Activated gamma-delta T cell (primary cell): ENCODE measurements around the gene TCP1.
"Not testable (repeated sequence)": the region's sequence is repeated elsewhere in the genome, so short reads cannot be mapped to it uniquely, and the experiment has no call there.

Experiments
- DNase-seq: peaks from one replicate; lab custom pipeline; 2025; lab: John Stamatoyannopoulos, UW

The TCP1 gene

DNA sequence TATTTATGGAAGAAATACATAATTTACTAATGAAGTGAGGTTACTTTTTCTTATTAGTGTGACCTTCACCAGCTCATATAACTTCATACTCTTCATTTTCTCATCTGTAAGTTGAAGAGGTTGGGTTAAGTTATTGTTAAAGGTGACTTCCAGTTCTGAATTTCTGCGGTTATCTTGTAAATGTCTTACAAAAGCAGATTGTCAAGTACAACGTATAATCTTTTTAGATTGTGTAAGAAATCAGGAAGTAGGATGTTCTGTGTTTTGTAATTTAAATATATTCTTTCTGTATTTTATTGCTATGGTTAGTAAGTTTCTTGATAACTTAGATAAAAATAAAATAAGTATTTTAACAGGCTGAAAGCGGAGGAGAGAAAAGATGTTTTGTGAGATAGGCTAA is 50.1 kb downstream of the TCP1 start:
- DNase-seq: no peak

DNA sequence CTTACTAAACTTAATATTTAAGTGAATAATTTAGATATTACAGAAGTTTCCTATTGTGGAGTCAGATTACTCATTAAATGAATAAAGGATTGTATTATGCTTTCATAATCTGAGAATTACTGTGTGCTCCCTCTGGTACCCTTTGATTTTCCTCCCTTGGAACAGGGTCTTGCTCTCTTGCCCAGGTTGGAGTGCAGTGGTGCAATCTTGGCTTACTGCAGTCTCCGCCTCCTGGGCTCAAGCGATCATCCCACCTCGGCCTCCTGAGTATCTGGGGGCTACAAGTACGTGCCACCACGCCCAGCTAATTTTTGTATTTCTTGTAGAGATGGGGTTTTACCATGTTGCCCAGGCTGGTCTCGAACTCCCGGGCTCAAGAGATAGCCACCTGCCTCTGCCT is 52.5 kb downstream of the TCP1 start:
- DNase-seq: no peak

DNA sequence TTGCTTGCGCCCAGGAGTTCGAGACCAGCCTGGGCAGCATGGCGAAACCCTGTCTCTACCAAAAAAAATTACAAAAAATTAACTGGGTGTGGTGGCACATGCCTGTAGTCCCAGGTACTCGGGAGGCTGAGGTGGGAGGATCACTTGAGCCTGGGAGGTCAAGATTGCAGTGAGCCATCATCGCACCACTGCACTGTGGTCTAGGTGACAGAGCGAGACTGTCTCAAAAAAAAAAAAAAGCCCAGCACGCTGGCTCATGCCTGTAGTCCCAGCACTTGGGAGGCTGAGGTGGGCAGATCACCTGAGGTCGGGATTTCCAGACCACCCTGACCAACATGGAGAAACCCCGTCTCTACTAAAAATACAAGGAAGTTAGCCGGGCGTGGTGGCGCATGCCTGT is 56.0 kb downstream of the TCP1 start:
- DNase-seq: not testable (repeated sequence)

DNA sequence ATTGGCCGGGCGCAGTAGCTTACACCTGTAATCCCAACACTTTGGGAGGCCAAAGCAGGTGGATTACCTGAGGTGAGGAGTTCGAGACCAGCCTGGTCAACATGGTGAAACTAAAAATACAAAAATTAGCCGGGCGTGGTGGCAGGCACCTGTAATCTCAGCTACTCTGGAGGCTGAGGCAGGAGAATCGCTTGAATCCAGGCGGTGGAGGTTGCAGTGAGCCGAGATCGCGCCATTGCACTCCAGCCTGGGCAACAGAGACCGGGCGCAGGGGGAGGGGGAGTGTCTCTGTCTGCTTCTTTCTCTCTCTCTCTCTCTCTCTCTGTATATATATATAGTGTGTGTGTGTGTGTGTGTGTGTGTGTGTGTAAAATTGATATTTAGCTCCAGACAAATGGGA is 56.9 kb downstream of the TCP1 start:
- not testable (repeated sequence) for DNase-seq

DNA sequence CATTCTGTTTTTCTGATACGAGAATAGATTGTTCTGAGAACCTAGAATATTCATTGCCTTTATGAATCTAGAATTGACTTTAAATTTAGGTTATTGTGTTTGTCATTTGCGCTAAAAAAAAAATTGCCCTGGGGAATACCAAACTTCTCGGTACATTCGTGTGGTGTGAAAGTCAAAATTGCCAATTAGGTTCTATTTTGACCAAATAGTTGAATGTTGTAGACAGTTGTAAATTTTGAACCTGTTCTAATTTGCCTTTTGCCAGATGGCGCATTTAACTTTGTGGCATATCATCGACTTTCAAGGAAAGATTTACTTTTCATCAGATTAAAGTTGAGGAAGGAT is 59.1 kb downstream of the TCP1 start:
- DNase-seq: no peak

DNA sequence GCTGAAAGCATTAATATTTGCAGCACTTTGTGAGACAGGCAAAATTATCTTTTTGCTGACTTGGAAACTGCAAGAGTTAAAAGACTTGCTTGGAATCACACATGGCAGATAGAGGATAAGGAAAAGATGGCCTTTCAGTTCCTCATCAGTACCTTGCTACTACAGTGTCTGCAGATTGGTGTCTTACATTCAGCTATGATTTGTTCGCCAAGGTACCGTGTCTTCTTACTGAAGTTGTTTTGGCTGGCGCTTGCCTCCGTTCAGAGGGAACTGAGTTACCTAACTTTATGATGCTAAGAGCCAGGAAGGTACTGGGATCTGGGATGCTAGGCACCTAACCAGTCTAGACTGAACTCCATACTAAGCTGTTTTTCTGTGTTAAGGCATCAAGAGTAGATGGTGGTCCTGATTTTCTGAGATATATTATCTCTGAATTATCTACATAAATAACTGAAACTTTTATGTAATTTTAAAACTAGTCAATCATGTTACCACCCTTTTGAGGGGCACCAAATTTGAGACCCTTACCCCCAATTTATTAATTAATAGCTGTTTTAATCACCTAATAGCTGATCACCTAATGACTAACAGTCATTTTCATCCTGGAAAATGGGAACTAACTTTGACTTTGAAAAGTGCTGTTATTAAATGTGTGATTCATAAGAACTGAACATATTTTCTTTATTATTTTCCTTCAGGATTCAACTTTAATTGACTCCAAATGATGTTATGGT is 59.6 kb downstream of the TCP1 start:
- no peak for DNase-seq

DNA sequence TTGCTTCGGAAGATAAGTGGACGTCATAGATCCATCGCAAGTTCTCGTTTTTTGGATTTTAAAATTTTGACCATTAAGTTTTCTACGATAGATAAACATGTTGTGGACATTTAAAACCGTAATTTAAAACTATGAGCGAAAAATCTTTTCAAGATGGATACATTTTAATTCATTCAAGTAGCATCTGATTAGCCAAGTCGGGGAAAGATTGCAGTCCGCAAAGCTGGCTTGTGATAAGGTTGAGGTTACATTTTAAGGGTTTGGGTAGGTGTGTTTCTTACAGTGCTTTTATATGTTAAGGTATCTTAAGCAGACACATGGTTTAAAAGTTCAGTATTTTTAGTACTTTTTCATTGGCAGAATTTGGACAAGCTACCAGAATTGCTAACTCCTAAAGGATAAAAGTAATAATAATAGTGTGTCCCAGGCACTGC is 60.9 kb downstream of the TCP1 start:
- no peak for DNase-seq
